HG03039 (cell line): ENCODE measurements around the gene TMEM132D.
"Not testable (repeated sequence)": the region's sequence is repeated elsewhere in the genome, so short reads cannot be mapped to it uniquely, and the experiment has no call there.

Experiments
- ATAC-seq: cut with Tn5 transposase; IDR thresholded peaks from one replicate; pipeline ENCODE4 v1.9.1; 2021; ENCODE audit warnings: mild to moderate bottlenecking, moderate library complexity; ENCODE audit not compliant: unreplicated experiment

Gene TMEM132D

GRCh38 chr12:129903956-129904829 is at the start of gene TMEM132D:
TSS of gene TMEM132D (minus strand) at chr12:129904025.
- ATAC-seq = no peak

GRCh38 chr12:129949651-129950050 is 45.8 kb upstream of the TMEM132D start:
- ATAC-seq = no peak

GRCh38 chr12:129941618-129942017 is 37.8 kb upstream of the TMEM132D start:
- no peak for ATAC-seq

- ATAC-seq = no peak
Observed at GRCh38 chr12:129938089-129938488, 34.3 kb upstream of the TMEM132D start.

- no peak for ATAC-seq
Observed at GRCh38 chr12:129937426-129937825, 33.6 kb upstream of the TMEM132D start.

- no peak for ATAC-seq
Observed at GRCh38 chr12:129928643-129929042, 24.8 kb upstream of the TMEM132D start.

- no peak for ATAC-seq
Observed at GRCh38 chr12:129927316-129927900, 23.6 kb upstream of the TMEM132D start.

- ATAC-seq = peak; percentile 64
Observed at GRCh38 chr12:129911428-129912049, 7.7 kb upstream of the TMEM132D start.

- no peak for ATAC-seq
Observed at GRCh38 chr12:129909051-129910020, 5.5 kb upstream of the TMEM132D start.

- no peak for ATAC-seq
Observed at GRCh38 chr12:129903092-129903945, 506 bp downstream of the TMEM132D start.

GRCh38 chr12:129902371-129903091 is 1.3 kb downstream of the TMEM132D start:
- ATAC-seq = no peak

- no peak for ATAC-seq
Observed at GRCh38 chr12:129901254-129901653, 2.6 kb downstream of the TMEM132D start.

- no peak for ATAC-seq
Observed at GRCh38 chr12:129900306-129900705, 3.5 kb downstream of the TMEM132D start.

- ATAC-seq = not testable (repeated sequence)
Observed at GRCh38 chr12:129899045-129899444, 4.8 kb downstream of the TMEM132D start.

- ATAC-seq = no peak
Observed at GRCh38 chr12:129893691-129894090, 10.1 kb downstream of the TMEM132D start.

GRCh38 chr12:129887101-129887500 is 16.7 kb downstream of the TMEM132D start:
- no peak for ATAC-seq

- ATAC-seq = no peak
Observed at GRCh38 chr12:129886541-129886940, 17.3 kb downstream of the TMEM132D start.

- no peak for ATAC-seq
Observed at GRCh38 chr12:129885287-129885686, 18.5 kb downstream of the TMEM132D start.

- no peak for ATAC-seq
Observed at GRCh38 chr12:129877411-129877810, 26.4 kb downstream of the TMEM132D start.
